ENCODE results near the gene HOXC6. TPM values are rescaled to one million over a fixed set of nuclear protein-coding genes. Genes with fewer than 3 reads are reported as not detected.
"Not testable (repeated sequence)": the region's sequence is repeated elsewhere in the genome, so short reads cannot be mapped to it uniquely, and the experiment has no call there.

HOXC6 gene
- total RNA-seq, 2 donors from 2014 or later, result not detected

- H3K9me3 ChIP-seq, result no peaks in the 10 kb centered on the region
- H3K27ac ChIP-seq, result no peak overlapping the region
- peaks cover 5 to 12% of the 10 kb centered on the region in 2 donors for H3K27me3 ChIP-seq
- DNase-seq (ENCODE audit: low spot score), result no peak
- no peaks in the 10 kb centered on the region for H3K36me3 ChIP-seq
- TF ChIP-seq CTCF (IDR thresholded peaks at IDR 0.05), result no peak
- no peaks in the 10 kb centered on the region for H3K4me1 ChIP-seq
- no peak overlapping the region for H3K4me3 ChIP-seq
These were observed 12.4 kb downstream of the HOXC6 start for GRCh38 chr12:54040648-54041047.

DNA sequence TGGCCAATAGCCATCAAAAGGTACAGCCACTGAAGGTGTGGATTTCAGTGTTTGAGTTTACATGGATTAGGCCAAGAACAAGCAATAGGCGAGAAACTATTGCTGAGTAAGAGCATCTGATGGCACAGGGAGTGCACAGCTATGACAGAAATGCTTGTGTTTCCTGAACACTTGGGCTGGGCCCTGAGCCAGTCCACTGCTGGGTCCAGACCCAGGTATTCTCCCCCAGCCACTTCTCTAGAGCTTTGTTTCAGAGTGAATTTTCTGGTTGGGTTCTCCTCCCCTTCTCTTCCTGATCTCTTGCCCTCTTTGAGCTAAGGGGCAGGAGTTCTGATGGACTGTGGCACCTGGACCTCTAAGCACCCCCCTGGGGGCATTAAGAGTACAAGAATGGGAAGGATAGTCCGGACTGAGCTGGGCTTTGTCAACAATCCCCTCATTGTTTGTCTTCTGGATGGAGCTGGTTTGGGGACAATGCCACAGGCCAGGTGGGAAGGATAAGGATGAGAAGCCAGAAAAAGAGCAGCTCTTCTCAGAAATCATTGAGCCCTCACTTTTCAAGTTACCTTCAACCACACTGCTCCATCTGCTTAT is 13.0 kb downstream of the HOXC6 start:
- H3K4me3 ChIP-seq, result no peak overlapping the region
- peaks cover 10 to 17% of the 10 kb centered on the region in 2 donors for H3K27me3 ChIP-seq
- H3K27ac ChIP-seq, result no peak overlapping the region
- no peak for DNase-seq (ENCODE audit: low spot score)
- no peaks in the 10 kb centered on the region for H3K4me1 ChIP-seq
- H3K36me3 ChIP-seq, result no peaks in the 10 kb centered on the region
- no peaks in the 10 kb centered on the region for H3K9me3 ChIP-seq
- no peak for TF ChIP-seq CTCF (IDR thresholded peaks at IDR 0.05)

GRCh38 chr12:54042033-54042432 is 13.8 kb downstream of the HOXC6 start:
- not testable (repeated sequence) for H3K4me3 ChIP-seq; H3K4me1 ChIP-seq; DNase-seq (ENCODE audit: low spot score); H3K27ac ChIP-seq; H3K9me3 ChIP-seq; H3K36me3 ChIP-seq
- H3K27me3 ChIP-seq, result peaks cover 15% of the 10 kb centered on the region in 2 donors

DNA sequence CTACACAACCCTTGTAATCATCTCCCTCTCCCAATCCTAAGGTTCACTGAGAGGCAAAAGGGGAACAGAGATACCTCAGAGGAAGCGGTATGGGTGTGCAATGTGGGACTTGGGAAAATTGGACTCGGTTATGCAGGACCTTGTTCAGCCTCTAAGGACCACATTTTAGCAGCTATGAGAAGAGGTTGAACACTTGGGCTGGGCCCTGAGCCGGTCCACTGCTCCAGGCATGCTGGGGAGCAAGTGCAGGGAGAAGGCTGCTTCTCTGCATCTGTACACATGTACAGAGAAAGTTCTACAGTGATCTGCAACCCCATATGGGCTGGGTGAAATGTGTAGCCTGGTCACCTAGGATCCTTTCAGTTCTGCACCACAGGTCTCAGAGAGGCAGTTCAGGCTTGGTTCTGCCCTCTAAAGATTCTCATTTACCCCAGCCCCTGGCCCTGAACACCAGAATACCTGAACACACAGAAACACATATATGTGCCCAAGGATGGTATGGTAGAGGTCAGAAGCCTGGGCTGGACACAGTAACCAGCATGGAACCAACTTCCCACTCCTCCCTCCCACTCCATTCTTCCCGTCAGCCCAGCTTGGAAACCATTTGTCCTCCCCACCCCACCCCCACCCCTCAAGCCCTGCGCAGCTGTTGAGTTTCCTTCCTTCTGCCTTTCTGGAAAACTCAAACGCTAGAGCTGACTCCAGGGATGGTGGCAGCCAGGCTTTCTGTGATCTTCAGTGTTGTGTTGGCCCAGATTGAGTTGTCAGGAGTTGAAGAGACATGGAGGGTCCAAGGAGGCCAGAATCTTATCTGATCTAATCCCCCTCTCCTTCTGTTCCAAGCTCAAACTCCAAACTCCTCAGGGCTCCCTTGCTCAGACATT is 15.0 kb downstream of the HOXC6 start:
- Histone ChIP-seq H3K27ac (no peak overlapping the region), H3K9me3 (no peaks in the 10 kb centered on the region), H3K4me1 (peaks cover 0 to 11% of the 10 kb centered on the region in 2 donors), H3K36me3 (no peaks in the 10 kb centered on the region), H3K4me3 (no peak overlapping the region), H3K27me3 (peaks cover 19 to 27% of the 10 kb centered on the region in 2 donors)
- no peak for TF ChIP-seq CTCF (IDR thresholded peaks at IDR 0.05)
- DNase-seq (ENCODE audit: low spot score), result no peak

DNA sequence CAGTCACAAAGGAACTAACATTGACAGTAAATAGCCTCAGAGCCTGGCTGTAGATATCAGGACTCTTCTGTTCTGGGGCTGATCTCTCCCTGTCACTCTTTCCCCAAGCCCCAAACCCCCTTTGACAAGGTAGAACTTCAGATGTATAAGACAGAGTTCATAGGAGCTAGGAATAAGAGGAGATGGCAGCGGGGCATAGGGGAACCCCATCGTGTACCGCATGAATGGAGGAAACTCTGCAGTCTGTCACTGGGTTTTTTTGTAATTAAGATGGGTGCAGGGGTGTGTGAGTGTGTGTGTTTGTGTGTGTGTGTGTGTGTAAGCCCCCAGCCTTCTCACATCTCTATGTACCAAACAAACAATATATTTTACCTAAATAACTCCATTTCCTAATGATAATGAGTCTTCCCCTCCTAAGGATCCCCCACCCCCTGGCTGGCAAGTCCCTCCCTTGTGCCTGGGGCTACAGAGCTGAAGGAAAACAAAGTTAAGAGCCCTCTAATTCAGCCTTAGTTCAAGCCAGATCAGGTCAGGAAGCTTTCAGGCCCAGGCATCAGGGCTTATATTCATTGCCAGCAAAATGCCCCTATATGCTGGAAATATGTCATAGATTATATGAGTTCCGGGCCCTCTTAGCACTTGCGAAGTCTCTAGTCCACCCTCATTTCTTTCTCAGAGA is 16.3 kb downstream of the HOXC6 start:
- Histone ChIP-seq H3K4me1 (peaks cover 0 to 11% of the 10 kb centered on the region in 2 donors), H3K36me3 (no peaks in the 10 kb centered on the region), H3K27me3 (peaks cover 25 to 35% of the 10 kb centered on the region in 2 donors), H3K4me3 (no peak overlapping the region), H3K27ac (no peak overlapping the region), H3K9me3 (no peaks in the 10 kb centered on the region)
- no peak for DNase-seq (ENCODE audit: low spot score)
- no peak for TF ChIP-seq CTCF (IDR thresholded peaks at IDR 0.05)

DNA sequence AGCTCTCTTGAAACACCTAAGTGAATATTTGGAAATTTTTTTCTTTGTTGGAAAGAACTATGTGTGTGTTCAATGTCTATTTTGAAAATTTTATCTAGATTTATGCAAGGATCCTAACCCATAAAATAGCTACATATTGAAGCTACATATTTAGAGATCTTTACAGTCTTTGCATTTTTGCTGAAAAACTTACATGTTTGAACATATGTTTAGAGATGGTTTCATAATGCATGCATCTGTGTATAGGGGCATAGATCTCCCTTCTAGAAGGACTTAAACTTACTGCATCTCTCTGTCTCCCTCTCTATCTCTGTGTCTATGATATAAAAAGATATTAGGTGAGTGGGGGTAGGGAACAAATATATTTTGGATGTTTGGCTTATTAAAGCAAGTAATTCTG is 17.2 kb downstream of the HOXC6 start:
- Histone ChIP-seq H3K4me1 (peaks cover 0 to 11% of the 10 kb centered on the region in 2 donors), H3K36me3 (no peaks in the 10 kb centered on the region), H3K27me3 (peaks cover 25 to 35% of the 10 kb centered on the region in 2 donors), H3K9me3 (no peaks in the 10 kb centered on the region), H3K27ac (no peak overlapping the region), H3K4me3 (no peak overlapping the region)
- no peak for TF ChIP-seq CTCF (IDR thresholded peaks at IDR 0.05)
- no peak for DNase-seq (ENCODE audit: low spot score)
